GM18870 (cell line): Measurements from ENCODE around the gene C1R.
"Not testable (repeated sequence)": the region's sequence is repeated elsewhere in the genome, so short reads cannot be mapped to it uniquely, and the experiment has no call there.

Experiments
- ATAC-seq: cut with Tn5 transposase; IDR thresholded peaks from one replicate; pipeline ENCODE4 v1.9.1; 2021; ENCODE audit warnings: moderate library complexity; ENCODE audit not compliant: unreplicated experiment

Gene C1R

GRCh38 chr12:7039403-7039802 is 52.8 kb downstream of the C1R start:
- no peak for ATAC-seq

- no peak for ATAC-seq
These were observed 53.7 kb downstream of the C1R start for GRCh38 chr12:7038591-7038990.

DNA sequence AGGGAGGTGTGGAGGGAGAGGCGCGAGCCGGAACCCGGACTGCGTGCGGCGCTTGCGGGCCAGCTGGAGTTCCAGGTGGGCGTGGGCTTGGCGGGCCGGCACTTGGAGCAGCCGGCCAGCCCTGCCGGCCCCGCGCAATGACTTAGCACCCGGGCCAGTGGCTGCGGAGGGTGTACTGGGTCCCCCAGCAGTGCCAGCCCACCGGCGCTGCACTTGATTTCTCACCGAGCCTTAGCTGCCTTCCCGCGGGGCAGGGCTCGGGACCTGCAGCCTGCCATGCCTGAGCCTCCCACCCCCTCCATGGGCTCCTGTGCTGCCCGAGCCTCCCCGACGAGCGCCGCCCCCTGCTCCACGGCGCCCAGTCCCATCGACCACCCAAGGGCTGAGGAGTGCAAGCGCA is 54.8 kb downstream of the C1R start:
- ATAC-seq = not testable (repeated sequence)

GRCh38 chr12:7035463-7035862 is 56.8 kb downstream of the C1R start:
- ATAC-seq = no peak

GRCh38 chr12:7034464-7034863 is 57.8 kb downstream of the C1R start:
- ATAC-seq = no peak

- ATAC-seq = no peak
These were observed 59.3 kb downstream of the C1R start for GRCh38 chr12:7032990-7033389.

- no peak for ATAC-seq
These were observed 60.9 kb downstream of the C1R start for GRCh38 chr12:7031306-7031705.
